Mesenteric fat pad (tissue), 1 donor: ENCODE results near the gene MAP3K6. TPM values are rescaled to one million over a fixed set of nuclear protein-coding genes. Genes with fewer than 3 reads are reported as not detected.
A peak's percentile ranks its signal among the peaks of the same experiment; 100 is the strongest.

ENCODE experiments used
- DNase-seq: peaks from one replicate; pipeline ENCODE4 v3.0.0-alpha.2; 2020; ENCODE audit warnings: low spot score
- total RNA-seq: library from RNA; stranded (reverse); fragmentation: NEBNext Ultra II Directional; extraction: Animal tissue kit (Norgen Biotek cat#: 25700); gene quantifications from one replicate; pipeline ENCODE4 v1.2.1, GENCODE V29; 2021
- donor health status: DM: yes; HTN: yes; CAD: no.

Gene MAP3K6
- total RNA-seq, 1 donor from 2014 or later = 95.0 TPM

DNA sequence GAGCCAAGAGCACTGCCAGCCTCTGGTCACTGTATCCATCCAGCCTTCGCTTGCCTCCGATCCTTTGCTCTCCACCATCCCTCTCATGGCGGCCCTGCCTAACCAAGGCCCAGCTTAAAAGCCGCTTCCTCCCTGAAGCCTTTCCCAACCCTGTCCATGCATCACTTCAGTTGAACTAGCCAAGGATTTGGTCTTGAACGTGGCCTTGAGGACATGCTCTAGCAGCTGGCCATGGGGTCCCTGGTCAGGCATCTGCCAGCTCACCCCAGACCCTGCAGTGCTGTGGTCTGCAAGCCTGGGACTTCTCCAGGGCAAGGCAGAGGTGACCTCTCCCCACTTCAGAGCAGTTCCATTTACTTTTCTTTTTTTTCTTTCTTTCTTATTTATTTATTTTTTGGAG lies 30.0 kb downstream of the MAP3K6 start:
- DNase-seq = no peak

DNA sequence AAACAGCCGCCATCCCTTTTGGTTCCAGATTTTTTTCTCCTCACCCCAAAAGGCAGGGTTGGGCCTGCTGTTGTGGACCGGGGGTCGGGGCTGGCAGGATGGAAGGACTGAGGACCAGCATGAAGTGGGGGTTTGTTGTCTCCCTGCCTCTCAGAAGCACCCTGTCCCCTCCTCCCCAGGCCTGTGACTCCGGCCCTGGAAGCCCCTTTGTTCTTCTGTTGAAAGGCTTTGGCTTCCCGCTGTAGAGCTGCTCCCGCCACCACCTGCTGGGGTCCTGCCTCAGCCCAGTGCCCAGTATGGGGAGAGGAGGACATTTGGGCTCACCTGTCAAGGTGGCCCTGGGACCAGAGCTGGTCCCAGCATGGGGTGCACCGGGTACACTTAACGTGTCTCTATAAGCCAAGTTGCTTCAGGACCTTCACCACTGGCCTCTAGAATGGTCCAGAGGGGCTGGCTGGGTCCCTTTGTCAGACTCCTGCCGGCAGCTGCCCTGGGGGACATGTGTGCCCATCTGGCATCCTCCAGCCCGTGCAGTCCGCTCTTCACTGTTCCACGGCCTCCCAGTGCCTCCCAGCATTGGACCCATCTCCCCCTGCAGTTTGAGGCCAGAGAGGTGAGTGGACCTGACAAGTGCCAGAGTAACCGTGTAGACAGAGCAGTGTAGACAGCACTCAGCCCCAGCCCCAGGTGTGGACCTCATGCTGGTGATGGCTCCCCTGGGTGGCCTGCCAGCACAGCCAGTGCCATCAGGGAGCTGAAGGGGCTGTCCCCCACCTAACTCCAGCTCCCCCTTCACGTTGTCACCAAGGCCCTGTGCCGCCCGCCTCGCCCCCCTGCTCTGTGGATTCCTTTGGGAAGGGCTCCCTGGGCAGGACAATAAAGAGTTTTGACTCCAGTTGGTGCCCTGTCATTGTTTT lies 31.0 kb downstream of the MAP3K6 start:
- no peak for DNase-seq

DNA sequence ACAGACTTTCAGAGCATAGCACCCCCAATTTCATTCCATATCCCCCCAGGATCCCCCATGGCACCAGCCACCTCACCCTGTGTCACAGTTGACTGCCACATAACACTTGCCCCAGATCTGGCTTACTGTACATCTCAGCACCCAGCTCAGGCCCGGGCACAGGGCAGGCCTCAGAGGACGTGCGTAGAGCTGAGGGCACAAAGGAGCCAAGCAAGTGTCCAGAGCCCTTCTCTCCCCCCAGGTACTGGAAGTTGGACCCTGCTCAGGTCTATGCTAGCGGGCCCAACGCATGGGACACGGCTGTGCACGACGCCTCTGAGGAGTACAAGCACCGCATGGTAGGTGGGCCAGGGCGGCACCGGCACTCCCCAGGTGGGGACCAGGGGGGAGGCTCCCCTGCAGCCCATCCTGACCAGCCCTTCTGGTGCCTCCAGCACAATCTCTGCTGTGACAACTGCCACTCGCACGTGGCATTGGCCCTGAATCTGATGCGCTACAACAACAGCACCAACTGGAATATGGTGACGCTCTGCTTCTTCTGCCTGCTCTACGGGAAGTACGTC lies 33.0 kb downstream of the MAP3K6 start:
- no peak for DNase-seq

DNA sequence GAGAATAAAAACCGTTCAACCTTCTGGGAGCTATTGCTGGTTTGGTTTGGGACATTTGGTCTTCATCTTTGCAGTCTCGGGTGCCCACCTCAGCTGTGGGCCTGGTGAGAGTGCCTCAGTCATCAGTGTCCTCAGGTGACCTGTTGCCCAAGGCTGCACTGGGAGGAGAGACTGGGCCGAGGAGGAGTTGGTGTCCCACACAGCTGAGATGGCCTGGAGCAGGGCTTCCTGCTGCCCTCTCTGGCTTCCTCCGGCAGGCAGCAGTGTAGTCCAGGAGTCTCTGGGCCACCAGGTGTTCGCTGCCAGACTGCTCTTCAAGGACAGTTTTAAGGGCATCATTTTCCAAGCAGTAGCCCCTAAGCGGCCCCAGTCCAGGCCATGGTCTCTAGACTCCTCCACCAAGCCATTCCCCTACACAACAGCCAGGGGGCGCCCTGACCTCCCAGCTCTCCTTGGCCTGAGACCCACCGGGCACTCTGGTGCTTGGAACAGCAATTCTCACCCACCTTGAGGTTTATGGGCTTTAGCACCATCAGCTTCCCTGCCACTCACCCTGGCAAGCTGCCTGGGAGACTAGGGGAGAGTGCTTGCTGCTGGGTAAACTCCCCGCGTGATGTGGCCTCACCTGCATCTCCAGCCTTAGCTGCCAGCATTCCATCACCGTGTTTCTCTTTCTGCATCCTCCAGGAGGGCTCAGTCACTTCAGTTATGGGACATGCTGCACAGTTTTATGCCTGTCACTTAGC lies 34.1 kb downstream of the MAP3K6 start:
- no peak for DNase-seq

DNA sequence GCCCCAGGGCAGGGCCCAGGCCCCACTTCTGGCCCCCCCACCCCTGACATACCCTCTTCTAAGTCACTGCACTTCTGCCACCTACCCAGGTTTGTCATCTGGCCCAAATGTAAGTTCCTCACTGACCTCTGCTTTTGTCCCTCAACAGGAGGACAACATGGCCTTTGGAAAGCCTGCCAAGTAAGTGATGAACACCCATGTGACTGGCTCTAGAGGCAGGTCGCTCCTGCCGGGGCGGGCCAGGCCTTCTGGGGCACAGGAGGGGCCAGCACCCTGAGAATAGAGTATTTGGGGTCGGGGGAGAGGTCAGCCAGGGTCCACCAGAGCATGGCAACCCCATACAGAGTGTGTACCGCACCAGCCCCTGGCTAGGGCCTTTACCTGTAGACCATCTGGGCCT lies 34.8 kb downstream of the MAP3K6 start:
- no peak for DNase-seq

DNA sequence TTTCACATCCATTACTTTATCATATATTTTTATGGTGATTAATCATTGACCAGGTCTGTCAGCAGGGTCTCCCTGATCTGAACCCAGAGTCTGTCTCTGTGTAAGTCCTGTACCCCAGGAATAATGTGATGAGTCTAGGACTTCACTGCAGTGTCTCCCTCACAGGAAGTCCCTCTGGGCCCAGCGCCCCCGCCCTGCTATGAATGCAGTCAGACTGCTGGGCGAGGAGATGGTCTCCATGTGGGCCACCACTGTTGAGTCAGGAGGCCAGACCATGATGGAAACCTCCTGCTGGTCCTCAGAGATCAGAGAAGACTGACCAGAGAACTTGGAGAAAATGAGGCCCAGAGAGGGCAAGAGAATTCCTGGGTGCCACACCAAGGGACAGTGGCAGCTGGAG lies 35.3 kb downstream of the MAP3K6 start:
- DNase-seq = no peak

DNA sequence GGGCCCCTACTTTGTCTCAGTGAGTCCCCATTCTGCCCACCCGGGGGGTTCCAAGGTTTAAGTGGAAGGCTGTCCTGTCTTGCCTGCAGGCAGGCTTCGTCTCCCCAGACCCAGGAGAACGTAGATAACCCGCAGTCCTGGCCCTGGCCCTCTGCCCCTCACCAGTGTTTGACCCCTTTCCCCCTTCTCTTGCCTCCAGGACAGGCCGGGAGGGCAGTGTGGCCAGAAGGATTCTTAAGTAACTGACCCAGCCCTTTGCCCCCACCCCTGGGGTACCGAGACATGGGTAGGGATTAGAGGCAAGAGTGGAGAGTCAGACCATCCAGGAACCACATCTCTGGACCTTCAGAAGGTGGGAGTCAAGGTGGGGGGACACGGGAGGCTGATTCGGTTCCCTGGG lies 36.0 kb downstream of the MAP3K6 start:
- no peak for DNase-seq

DNA sequence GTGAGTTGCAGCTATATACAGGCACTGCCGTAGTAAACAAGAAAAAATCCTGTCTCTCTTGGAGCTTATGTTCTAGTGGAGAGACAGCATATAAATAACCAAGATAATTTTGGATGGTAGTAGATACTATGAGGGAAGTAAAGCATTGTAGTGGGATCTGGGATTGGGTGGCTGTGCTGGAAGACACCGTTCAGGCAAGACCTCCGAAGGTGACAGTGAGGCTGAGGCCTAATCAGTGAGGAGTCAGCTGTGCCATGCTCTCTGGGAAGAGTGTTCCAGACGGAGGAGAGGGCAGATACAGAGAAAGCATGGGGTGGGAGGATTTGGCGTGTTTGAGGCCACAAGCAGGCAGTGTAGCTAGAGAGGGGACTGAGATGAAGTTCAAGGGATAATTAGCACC lies 38.8 kb downstream of the MAP3K6 start:
- no peak for DNase-seq

DNA sequence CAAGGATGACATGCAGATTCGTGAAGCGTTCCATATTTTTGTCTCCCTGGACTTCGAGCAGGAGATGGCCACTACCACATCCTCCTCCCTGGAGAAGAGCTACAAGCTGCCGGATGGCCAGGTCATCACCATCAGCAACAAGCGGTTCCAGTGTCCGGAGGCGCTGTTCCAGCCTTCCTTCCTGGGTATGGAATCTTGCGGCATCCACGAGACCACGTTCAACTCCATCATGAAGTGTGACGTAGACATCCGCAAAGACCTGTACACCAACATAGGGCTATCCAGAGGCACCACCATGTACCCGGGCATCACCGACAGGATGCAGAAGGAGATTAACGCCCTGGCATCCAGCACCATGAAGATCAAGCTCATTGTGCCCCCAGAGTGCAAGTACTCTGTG lies 41.5 kb downstream of the MAP3K6 start:
- no peak for DNase-seq

DNA sequence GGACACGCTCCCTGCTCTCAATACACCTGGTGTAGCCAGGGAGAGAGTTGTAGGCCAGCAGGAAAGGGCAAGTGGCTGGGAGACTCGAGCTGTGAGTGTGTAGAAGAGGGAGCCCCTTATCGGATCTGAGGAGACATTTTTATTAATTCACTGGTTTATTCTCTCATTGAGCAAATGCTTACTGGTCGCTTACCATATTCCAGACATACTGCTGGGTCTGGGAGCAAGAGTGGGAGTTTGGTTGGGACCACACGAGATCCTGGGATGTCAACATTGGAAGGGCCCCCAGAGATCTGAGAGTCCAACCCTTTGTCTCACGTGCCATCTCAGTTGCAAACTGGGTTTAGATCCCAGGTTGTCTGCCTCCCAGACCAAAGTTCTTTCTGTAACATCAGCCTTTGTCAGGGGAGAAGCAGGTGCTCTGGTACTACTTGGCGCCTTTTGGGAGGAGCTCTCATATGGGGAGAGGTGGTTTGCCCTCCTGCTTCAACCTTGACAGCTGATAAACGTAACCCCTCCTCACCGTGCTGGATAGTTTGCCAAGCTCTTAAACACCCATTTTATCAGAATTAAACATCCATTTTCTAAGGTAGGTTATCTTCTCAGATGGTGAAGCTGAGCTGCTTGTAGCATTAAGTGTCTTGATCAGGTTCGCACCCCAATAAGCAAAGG lies 44.1 kb downstream of the MAP3K6 start:
- no peak for DNase-seq

DNA sequence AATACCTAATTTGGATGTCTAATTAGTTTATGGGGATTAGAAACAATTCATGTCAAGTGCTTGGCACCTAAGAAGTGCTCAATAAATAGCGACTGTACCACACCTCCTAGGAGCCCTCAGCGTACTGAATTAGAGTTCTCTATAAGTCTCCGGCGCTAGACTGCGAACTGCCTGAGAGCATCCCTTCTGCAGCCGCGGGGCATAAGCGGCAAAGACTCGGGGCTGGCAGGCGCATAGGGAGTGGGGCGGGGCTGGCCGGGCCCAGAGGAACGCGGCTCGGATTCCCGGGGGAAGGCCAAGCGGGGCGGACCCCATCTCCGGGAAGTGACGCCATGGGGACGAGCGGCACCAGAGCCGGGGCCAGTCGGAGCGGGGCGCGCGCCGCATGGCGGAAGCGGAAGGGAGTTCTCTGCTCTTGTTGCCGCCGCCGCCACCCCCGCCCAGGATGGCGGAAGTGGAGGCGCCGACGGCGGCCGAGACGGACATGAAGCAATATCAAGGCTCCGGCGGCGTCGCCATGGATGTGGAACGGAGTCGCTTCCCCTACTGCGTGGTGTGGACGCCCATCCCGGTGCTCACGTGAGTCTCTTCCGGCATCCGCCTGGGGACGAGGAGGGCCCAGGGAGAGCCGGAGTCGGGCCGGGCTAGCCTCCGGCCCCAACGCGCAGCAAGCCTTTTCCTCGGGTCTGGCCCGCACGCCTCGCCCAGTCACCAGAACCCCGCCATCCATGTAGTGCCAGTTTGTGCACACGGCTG lies 44.8 kb downstream of the MAP3K6 start, which contains the start of gene TMEM222:
TSS of gene TMEM222 (plus strand) at position 351 of the 756 bp plus-strand sequence. CDS start at position 386, 35 bp downstream.
- peak; percentile 99 for DNase-seq

DNA sequence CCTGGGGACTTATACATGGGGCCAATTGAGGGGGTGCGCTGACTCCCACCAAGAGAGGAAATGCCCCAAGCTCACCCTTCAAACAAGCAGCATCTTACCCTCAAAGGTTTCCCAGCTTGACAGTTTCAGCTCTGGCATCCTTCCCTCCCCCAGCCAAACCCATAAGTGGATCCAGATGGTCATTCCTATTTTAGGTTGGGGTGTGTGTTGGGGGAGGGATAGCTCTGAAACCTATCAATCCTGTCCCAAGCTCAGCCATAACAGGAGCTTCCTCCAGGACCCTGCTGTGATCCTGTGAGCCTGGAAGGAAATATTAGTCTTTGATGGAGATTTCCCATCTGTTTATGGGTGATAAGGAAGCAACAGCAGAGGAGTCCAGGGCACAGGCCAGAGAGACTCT lies 48.2 kb downstream of the MAP3K6 start:
- no peak for DNase-seq

DNA sequence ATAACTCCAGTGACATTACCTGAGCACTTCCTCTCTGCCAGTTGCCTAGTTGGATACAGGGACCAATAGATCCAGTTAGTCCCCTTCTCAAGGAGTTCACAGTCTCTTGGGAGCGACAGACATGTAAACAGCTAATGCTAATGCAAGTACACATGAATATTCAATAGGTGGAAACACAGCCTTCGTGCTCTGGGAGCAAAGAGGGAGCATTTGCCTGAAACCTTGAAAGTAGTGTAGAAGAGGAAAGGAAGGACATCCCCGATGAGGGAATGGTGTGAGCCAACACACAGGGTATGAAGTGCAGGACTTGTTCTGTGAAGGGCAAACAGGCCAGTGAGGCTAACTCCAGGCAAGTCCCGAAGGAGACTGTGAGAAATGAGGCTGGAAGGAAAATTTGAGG lies 48.6 kb downstream of the MAP3K6 start:
- DNase-seq = no peak

DNA sequence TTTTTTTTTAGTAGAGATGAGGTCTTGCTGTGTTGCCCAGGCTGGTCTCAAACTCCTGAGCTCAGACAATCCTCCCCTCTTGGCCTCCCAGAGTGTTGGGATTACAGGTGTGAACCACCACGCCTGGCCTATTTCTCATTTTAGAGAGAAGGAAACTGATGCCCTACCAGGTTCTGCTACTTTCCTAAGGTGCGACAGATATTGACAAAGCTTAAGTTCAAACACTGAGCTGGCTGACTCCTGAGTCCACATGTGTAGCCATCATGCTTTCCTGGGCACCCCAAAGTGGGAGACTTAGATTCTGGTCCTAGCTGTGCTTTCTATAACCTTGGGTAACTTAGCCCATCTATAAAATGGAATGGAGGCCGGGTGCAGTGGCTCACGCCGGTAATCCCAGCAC lies 49.9 kb downstream of the MAP3K6 start:
- DNase-seq = no peak

DNA sequence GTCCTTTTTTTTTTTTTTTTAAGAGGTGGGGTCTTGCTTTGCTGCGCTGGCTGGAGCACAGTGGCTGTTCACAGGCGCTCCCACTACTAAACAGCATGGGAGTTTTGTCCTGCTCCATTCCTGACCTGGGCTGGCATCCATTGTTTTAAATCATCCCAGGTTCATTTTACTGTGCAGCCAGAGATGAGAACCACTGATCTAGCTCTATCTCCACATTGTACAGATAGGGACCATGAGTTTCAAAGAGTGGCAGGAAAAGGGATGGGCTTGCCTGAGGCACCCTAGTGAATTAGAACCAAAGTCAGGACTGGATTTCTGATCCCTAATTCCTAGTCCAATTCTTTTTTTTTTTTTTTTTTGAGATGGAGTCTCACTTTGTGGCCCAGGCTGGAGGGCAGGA lies 52.0 kb downstream of the MAP3K6 start:
- no peak for DNase-seq

DNA sequence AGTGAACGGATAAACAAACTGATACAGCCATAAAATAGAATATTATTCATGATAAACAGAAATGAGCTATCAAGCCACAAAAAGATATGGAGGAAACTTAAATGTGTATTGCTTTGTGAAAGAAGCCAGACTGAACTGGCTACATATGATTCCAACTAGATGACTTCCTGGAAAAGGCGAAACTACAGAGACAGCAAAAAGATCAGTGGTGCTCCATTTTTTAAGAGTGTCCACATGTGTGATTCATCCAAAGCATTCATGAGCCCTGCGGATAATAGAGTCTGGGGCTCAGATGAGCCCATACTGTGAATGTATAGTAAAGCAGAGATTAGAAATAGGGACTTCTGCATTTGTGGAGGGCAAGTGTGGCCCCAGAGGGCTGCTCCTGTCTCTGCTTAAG lies 52.6 kb downstream of the MAP3K6 start:
- no peak for DNase-seq

DNA sequence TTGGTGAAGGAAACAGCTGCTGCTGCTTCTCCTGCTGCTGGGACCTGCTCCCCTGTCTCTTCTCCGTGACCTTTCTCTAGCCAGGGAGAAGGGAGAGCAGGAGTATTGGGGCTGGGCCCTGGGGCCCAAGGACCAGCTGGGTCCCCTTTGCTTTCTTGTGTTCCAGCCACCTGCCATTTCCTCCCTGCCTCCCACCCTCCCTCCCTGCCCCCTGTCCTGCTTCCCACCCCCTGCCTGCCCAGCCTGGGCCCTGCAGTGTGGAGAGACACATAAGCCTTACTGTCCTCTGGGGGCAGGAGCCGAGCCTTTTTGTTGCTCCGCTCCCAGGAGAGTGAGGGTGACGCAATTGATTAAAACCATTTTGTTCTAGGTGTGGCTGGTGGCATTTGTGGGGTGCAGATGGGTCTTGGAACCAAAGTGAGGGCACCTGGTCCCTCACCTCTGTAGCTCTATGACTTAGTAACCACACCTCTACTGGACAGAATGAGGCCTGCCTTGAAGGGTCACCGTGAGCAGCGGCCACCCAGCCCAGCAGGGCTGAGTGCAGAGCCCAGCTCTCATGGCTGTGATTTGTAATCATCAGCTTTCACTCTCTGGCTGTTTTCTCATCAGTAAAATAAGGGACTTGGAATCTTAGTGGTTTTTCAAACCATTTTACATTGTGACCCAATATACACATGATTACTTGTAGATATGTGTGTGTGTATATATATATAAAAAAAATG lies 58.7 kb downstream of the MAP3K6 start:
- no peak for DNase-seq

DNA sequence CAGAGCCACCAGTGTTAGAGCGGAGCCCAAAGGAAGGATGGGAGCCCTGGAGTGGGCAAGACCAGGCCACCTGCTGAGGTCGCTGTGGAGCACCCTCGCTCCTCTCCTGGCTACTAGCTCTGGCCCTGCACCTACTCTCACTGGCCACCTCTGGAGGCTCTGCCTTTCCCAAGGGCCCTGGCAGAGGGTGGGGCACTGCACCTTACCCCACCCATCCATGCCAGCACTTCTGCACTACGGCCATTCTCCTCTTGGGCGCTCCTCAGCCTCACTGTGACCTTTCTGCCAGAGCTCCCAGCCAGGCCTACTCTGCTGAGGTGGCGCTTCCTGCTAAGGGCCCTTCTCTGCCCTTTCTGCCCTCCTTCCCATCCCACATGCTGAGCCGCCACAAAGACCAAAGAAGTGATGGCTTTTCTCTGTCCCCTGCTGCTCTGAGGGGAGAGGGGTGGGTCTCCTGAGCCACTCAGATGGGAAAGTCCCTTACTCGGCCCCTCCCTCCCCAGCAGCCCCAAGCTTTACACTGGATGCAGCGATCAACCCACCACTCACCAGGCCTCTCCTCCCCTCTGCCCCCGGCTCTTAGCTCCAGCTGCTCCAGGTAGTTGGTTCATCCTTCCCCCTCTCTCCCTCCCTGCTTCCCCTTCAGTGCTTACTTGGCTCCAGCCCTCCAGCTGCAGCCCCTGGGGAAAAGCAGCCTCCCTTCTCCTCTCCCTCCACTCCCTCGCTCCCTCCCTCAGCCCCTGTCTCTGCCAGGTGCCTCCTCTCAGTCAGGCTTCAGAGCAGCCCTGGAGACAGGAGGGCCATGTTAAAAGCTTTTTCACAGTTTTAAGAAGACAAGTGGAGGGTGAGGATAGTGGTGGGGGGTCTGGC lies 59.6 kb downstream of the MAP3K6 start:
- no peak for DNase-seq

DNA sequence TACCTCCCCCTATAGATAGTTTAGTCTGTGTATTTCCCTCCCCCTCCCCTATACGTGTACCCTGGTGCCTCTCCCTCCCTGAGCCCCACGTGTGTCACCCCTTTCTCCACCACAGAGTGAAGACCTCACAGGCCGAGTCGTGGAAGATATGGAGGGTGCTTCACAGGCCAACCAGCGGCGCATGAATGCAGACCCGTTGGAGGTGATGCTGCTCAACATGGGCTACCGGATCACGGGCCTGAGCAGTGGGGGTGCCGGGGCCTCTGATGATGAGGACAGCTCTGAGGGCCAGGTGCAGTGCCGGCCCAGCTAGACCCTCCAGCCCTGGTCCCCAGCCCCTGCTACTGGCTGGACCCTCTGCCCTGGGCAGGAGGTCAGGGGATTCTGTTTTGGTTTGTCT lies 60.7 kb downstream of the MAP3K6 start:
- no peak for DNase-seq
